Tibial nerve (tissue), 4 donors: ENCODE data around the gene RHBDL1. TPM values are rescaled to one million over a fixed set of nuclear protein-coding genes. Genes with fewer than 3 reads are reported as not detected.
A peak's percentile ranks its signal among the peaks of the same experiment; 100 is the strongest.

ENCODE experiments used
- DNase-seq, 2 donors: peaks; one replicate each; pipeline ENCODE4 v3.0.0-alpha.2; 2019; ENCODE audit warnings: low spot score in 2 of 2
- H3K27ac ChIP-seq, 4 donors: fragments of 200-600 bp; sonication (generic) in 3 of 4; one replicate each; pipeline ENCODE4 v1.5.1; 2017 to 2019; ENCODE audit warnings: mild to moderate bottlenecking in 1 of 4
- H3K27me3 ChIP-seq, 2 donors: fragments of 200-600 bp; sonication (generic) in 1 of 2; one replicate each; pipeline versions ENCODE4 v1.5.1 to v1.6.0; 2017 to 2019
- H3K36me3 ChIP-seq, 3 donors: fragments of 200-600 bp; sonication (generic); one replicate each; pipeline ENCODE4 v1.5.1; 2018 to 2019
- H3K4me1 ChIP-seq, 4 donors: fragments of 200-600 bp; sonication (generic) in 3 of 4; one replicate each; pipeline ENCODE4 v1.5.1; 2017 to 2019
- H3K4me3 ChIP-seq, 4 donors: fragments of 200-600 bp; sonication (generic) in 3 of 4; one replicate each; pipeline ENCODE4 v1.5.1; 2017 to 2019; ENCODE audit warnings: mild to moderate bottlenecking in 1 of 4, moderate library complexity in 1 of 4
- H3K9me3 ChIP-seq, 4 donors: fragments of 200-600 bp; sonication (generic) in 3 of 4; one replicate each; pipeline ENCODE4 v1.5.1; 2017 to 2019
- EP300 ChIP-seq, 2 donors: sonication (generic); formaldehyde crosslinking; IDR thresholded peaks; one replicate each; pipeline ENCODE4 v1.6.1; 2017; ENCODE audit warnings: antibody characterized with exemption in 2 of 2, mild to moderate bottlenecking in 1 of 2
- POLR2A ChIP-seq, 2 donors: fragments of 450-650 bp; IDR thresholded peaks; one replicate each; pipeline ENCODE4 v1.6.1; 2017; ENCODE audit warnings: antibody characterized with exemption in 2 of 2, mild to moderate bottlenecking in 2 of 2, moderate library complexity in 2 of 2
- WGBS, 2 donors: methylation state at CpG; one replicate each; pipeline ENCODE4 v1.1.5; 2018; 5-methylcytosine and 5-hydroxymethylcytosine counted together
- total RNA-seq, 4 donors: library from RNA; depleted of rRNA; stranded (reverse); fragments of >200 nt; gene quantifications; one replicate each; pipeline ENCODE4 v1.1.0, GENCODE V29; 2016
- TF ChIP-seq, protein P1 (sequence below), 5 experiments: fragments of 200-600 bp in 3 of 5; fragments of 450-650 bp in 2 of 5; sonication (generic) in 3 of 5; IDR thresholded peaks; one replicate each; pipeline ENCODE4 v1.5.1; 2016 to 2019; ENCODE audit warnings: antibody characterized with exemption in 5 of 5, mild to moderate bottlenecking in 3 of 5, moderate library complexity in 2 of 5

RHBDL1 gene
- total RNA-seq, 4 donors from 2014 or later: 0.90 to 3.5 (median 1.9) TPM

DNA sequence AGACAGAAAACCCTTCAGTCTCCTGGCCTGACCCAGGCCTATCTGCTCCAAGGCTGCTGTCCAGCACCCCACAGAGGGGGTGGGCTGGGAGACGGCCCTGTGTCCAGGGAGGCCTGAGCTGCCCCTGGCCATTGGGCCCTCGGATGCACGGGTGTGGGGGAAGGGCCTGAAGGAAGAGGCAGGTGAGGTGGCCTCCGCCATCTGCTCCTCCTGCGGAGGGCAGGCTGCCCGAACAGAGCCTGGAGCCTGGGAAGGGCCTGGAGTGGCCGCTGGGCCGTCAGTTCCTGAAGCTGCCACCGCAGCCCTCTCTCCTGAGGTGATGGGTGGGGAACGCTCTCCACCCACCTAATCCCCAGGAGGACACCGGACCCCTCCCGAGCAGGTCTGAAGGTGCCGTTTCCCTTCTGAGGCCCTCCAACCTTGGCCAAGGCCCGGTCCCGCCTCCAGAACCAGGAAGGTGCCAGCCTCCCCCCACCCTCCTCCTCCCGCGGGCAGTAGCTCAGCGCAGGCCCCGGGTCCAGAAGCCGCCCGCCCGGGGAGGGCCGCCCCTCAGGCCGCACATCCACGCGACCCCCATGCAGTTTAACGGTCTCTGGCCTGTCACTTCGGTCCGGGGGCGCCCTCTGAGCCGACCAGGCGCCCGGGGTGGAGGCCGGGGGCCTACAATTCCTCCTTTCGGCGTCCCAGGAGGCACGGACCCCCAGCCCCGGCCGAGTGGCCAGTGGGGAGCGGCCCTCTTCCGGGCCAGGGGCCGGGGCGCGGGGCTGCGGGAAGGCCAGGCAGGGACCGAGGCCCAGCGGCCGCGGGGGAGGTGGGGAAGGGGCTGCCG, 29.3 kb downstream of the RHBDL1 start:
- TF ChIP-seq EP300 (IDR thresholded peaks at IDR 0.05) (no peak), POLR2A (IDR thresholded peaks at IDR 0.05) (no peak)
- TF ChIP-seq, protein P1, sequence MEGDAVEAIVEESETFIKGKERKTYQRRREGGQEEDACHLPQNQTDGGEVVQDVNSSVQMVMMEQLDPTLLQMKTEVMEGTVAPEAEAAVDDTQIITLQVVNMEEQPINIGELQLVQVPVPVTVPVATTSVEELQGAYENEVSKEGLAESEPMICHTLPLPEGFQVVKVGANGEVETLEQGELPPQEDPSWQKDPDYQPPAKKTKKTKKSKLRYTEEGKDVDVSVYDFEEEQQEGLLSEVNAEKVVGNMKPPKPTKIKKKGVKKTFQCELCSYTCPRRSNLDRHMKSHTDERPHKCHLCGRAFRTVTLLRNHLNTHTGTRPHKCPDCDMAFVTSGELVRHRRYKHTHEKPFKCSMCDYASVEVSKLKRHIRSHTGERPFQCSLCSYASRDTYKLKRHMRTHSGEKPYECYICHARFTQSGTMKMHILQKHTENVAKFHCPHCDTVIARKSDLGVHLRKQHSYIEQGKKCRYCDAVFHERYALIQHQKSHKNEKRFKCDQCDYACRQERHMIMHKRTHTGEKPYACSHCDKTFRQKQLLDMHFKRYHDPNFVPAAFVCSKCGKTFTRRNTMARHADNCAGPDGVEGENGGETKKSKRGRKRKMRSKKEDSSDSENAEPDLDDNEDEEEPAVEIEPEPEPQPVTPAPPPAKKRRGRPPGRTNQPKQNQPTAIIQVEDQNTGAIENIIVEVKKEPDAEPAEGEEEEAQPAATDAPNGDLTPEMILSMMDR (IDR thresholded peaks at IDR 0.05): no peak
- no peak for DNase-seq
- Histone ChIP-seq H3K27ac (peak overlapping the region in 1 of 4 donors; percentile 20), H3K4me3 (peak overlapping the region in 1 of 4 donors; percentile 44), H3K27me3 (peaks cover 2 to 93% of the 10 kb centered on the region in 2 donors), H3K9me3 (no peaks in the 10 kb centered on the region), H3K4me1 (peaks cover 0 to 42% (median 4%) of the 10 kb centered on the region in 4 donors), H3K36me3 (no peaks in the 10 kb centered on the region)
- 8 to 29% methylated on average over 20 to 35 of the region's 50 CpGs for WGBS, 2 donors

DNA sequence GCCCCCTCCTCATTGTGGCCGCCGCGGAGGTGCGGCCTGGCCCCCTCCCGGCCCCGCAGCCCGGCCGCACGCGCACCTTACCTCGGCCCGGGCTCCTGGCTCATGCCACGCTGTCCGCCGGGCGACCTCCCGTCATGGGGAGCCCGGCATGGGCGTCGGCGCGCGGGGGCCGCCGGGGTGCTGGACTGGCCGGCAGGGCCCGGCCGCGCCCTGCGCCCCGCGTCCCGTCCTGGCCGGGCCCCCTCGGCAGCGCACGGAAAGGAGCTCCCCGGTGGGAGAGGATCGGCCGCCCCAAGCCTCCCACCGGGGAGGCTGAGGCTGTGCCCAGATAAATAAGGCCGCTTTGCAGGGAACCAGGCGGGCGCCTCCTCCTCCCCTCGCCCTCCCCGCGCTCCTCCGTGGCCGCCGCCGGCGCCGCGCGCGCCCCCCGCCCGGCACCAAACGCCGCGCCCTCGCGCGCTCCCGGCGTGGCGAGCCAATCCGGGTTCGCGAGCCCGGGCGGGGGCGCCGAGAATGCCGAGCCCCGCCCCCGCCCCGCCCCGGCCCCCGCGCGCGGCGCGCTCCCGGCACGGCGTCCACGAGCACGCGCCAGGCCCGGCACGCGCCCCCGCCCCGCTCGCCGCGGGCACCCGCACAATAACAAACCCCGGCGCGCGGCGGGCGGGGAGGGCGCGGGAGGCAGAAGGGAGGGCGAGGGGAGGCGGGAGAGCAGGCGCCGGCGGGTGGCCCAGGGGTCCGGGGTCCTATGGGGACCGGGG, 30.1 kb downstream of the RHBDL1 start, which contains the start of gene FBXL16:
Gene FBXL16 (minus strand): TSS at position 371 of the 758 bp plus-strand sequence. CDS start 8,396 bp downstream, outside the sequence.
- peaks cover 0 to 46% (median 4%) of the 10 kb centered on the region in 4 donors for H3K4me1 ChIP-seq
- H3K36me3 ChIP-seq: no peaks in the 10 kb centered on the region
- no peak for TF ChIP-seq POLR2A (IDR thresholded peaks at IDR 0.05)
- TF ChIP-seq, protein P1 (IDR thresholded peaks at IDR 0.05): no peak
- no peak for TF ChIP-seq EP300 (IDR thresholded peaks at IDR 0.05)
- H3K4me3 ChIP-seq: peak within 1 kb of the TSS in 1 of 4 donors; percentile 44
- H3K27ac ChIP-seq: peak within 1 kb of the TSS in 1 of 4 donors; percentile 50
- no peak for DNase-seq
- 1% methylated on average over 23 to 37 of the region's 115 CpGs for WGBS, 2 donors
- peaks cover 2 to 93% of the 10 kb centered on the region in 2 donors for H3K27me3 ChIP-seq
- no peaks in the 10 kb centered on the region for H3K9me3 ChIP-seq

DNA sequence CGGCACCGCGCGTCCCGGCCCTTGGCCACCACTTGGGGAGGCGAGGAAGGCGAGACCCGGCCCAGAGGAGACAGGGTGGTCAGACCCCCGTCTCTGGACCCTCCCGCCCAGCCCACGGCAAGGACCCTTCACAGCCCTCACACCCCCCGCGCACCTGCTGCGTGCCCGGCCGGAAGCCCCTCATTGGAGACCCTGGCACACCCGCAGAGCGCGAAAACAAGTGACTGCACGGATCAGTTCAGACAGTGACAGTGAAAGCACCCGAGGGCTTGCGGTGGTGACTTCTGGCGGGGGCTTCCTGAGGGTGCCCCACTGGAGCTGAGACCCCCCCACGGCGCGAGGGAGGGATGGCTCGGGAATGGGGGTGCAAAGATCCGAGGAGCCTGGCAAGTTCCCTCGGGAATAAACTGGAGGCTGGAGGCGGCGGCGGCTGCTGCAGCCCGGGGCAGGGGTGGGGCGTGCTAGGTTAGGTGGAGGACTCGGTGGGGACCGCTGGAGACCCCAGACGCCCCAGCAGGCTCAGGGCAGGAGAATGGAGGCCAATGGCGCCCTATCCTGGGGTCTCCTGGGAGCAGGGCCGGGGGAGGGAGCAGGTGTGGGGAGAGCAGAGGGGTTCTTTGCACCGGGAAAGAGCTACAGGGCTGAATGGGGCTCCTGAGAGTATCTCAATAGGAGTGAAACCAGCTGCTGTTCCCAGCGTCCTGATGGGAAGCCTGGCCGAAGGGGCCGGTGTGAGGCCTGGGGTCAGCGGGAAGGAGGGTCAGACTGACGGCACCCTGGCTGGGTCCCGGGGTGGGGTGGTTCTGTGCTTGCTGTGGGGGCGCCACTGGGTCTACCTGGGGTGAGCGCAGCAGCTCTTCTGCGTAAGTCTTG, 31.0 kb downstream of the RHBDL1 start:
- 5 to 10% methylated on average over 21 to 33 of the region's 49 CpGs for WGBS, 2 donors
- DNase-seq: no peak
- Histone ChIP-seq H3K27me3 (peaks cover 2 to 93% of the 10 kb centered on the region in 2 donors), H3K27ac (peak overlapping the region in 1 of 4 donors; percentile 50), H3K36me3 (no peaks in the 10 kb centered on the region), H3K4me1 (peaks cover 0 to 41% (median 4%) of the 10 kb centered on the region in 4 donors), H3K4me3 (peak overlapping the region in 1 of 4 donors; percentile 44), H3K9me3 (no peaks in the 10 kb centered on the region)
- TF ChIP-seq, protein P1 (IDR thresholded peaks at IDR 0.05): no peak
- TF ChIP-seq EP300 (IDR thresholded peaks at IDR 0.05) (no peak), POLR2A (IDR thresholded peaks at IDR 0.05) (no peak)

DNA sequence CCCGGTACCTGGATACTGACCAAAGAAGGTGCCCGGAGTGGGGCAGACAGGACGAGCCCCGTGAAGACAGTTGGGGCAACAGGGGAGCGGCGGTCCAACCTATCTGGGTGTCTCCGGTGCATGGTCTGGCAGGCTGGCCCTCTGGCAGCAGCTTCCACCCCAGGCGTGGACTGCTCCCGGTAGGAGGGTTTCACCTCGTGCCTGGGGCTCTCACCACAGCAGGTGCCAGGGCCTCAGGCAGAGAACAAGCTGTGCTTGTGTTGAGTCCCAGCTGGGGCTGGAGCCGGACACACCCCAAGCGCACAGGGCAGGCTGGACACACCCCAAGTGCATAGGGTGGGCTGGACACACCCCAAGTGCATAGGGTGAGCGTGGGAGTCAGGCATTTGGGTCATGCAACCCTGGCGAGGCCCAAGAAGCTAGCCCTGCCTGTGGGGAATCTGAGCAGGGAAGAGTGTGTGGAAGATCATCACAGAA, 31.6 kb downstream of the RHBDL1 start:
- Histone ChIP-seq H3K36me3 (no peaks in the 10 kb centered on the region), H3K27ac (peak overlapping the region in 1 of 4 donors; percentile 50), H3K27me3 (peaks cover 2 to 88% of the 10 kb centered on the region in 2 donors), H3K4me1 (peaks cover 0 to 47% (median 7%) of the 10 kb centered on the region in 4 donors), H3K9me3 (no peaks in the 10 kb centered on the region), H3K4me3 (peak overlapping the region in 1 of 4 donors; percentile 44)
- no peak for TF ChIP-seq POLR2A (IDR thresholded peaks at IDR 0.05)
- TF ChIP-seq, protein P1 (IDR thresholded peaks at IDR 0.05): no peak
- no peak for TF ChIP-seq EP300 (IDR thresholded peaks at IDR 0.05)
- 24 to 25% methylated on average over 14 of the region's 14 CpGs for WGBS, 2 donors
- no peak for DNase-seq
